GOT3 (cell line): ENCODE data around the gene NEK2.
"Not testable (repeated sequence)": the region's sequence is repeated elsewhere in the genome, so short reads cannot be mapped to it uniquely, and the experiment has no call there.

Source experiments
- DNase-seq: peaks from one replicate; lab custom pipeline; 2025; ENCODE audit warnings: mixed read lengths; lab: John Stamatoyannopoulos, UW

The NEK2 gene

GRCh38 chr1:211632808-211633523 is 42.5 kb downstream of the NEK2 start:
- DNase-seq: no peak

GRCh38 chr1:211632117-211632807 is 43.2 kb downstream of the NEK2 start:
- no peak for DNase-seq

GRCh38 chr1:211631168-211631567 is 44.3 kb downstream of the NEK2 start:
- DNase-seq: no peak

GRCh38 chr1:211630236-211631081 is 45.0 kb downstream of the NEK2 start:
- no peak for DNase-seq

- DNase-seq: no peak
Observed at GRCh38 chr1:211628417-211628816, 47.0 kb downstream of the NEK2 start.

- DNase-seq: no peak
Observed at GRCh38 chr1:211627259-211627658, 48.2 kb downstream of the NEK2 start.

- DNase-seq: not testable (repeated sequence)
Observed at GRCh38 chr1:211625866-211626265, 49.6 kb downstream of the NEK2 start.

GRCh38 chr1:211625040-211625439 is 50.4 kb downstream of the NEK2 start:
- DNase-seq: no peak

- no peak for DNase-seq
Observed at GRCh38 chr1:211623515-211623914, 51.9 kb downstream of the NEK2 start.

GRCh38 chr1:211621447-211622198 is 53.8 kb downstream of the NEK2 start:
- no peak for DNase-seq

GRCh38 chr1:211620097-211620496 is 55.3 kb downstream of the NEK2 start:
- no peak for DNase-seq

GRCh38 chr1:211619033-211619996 is 56.1 kb downstream of the NEK2 start:
- no peak for DNase-seq

- DNase-seq: no peak
Observed at GRCh38 chr1:211616965-211617297, 58.5 kb downstream of the NEK2 start.

- no peak for DNase-seq
Observed at GRCh38 chr1:211616231-211616964, 59.0 kb downstream of the NEK2 start.

GRCh38 chr1:211614615-211615014 is 60.8 kb downstream of the NEK2 start:
- DNase-seq: no peak

- no peak for DNase-seq
Observed at GRCh38 chr1:211613951-211614350, 61.5 kb downstream of the NEK2 start.

- DNase-seq: peak; percentile 44
Observed at GRCh38 chr1:211613108-211613947, 62.1 kb downstream of the NEK2 start.

- no peak for DNase-seq
Observed at GRCh38 chr1:211612786-211613107, 62.7 kb downstream of the NEK2 start.
